ENCODE results near the gene OR8J3.

DNA sequence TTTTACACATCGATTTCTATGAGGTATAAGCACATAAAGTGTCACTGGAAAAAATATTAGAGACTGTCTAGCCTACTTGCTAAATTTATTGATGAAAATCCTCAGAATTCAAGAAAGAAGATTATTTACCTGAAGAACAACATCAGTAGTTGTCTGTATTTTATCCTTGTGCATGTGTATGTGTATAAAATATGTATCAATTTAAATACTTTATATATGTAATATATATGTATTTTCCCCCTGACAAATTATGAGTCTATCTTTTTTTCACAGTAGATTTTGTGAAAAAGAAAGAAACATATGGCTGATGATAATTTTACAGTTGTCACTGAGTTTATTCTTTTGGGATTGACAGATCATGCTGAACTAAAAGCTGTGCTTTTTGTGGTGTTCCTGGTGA lies 36.3 kb upstream of the OR8J3 start, which contains the start of gene OR5J2:
- TF ChIP-seq, protein P1, sequence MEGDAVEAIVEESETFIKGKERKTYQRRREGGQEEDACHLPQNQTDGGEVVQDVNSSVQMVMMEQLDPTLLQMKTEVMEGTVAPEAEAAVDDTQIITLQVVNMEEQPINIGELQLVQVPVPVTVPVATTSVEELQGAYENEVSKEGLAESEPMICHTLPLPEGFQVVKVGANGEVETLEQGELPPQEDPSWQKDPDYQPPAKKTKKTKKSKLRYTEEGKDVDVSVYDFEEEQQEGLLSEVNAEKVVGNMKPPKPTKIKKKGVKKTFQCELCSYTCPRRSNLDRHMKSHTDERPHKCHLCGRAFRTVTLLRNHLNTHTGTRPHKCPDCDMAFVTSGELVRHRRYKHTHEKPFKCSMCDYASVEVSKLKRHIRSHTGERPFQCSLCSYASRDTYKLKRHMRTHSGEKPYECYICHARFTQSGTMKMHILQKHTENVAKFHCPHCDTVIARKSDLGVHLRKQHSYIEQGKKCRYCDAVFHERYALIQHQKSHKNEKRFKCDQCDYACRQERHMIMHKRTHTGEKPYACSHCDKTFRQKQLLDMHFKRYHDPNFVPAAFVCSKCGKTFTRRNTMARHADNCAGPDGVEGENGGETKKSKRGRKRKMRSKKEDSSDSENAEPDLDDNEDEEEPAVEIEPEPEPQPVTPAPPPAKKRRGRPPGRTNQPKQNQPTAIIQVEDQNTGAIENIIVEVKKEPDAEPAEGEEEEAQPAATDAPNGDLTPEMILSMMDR (IDR thresholded peaks at IDR 0.05) = no peak
- TF ChIP-seq EP300 (IDR thresholded peaks at IDR 0.05) (no peak), POLR2AphosphoS5 (IDR thresholded peaks at IDR 0.05) (no peak)
